Stimulated activated CD4-positive, alpha-beta T cell treated with anti-CD3 and anti-CD28 coated beads, Interleukin-15, amount 100 ng/mL, for 1 hour (primary cell): ENCODE measurements around the gene PPP1R2C.

ENCODE experiments used
- DNase-seq, 2 donors: peaks; one replicate each; pipeline ENCODE4 v3.0.0-alpha.2; 2020; ENCODE audit warnings: low read depth in 1 of 2, low spot score in 1 of 2

PPP1R2C gene

GRCh38 chrX:42748067-42748850, 29.7 kb downstream of the PPP1R2C start:
- DNase-seq: no peak

- no peak for DNase-seq
These were observed 31.4 kb downstream of the PPP1R2C start for GRCh38 chrX:42746606-42747005.

- DNase-seq: no peak
These were observed 37.5 kb downstream of the PPP1R2C start for GRCh38 chrX:42740456-42740855.

DNA sequence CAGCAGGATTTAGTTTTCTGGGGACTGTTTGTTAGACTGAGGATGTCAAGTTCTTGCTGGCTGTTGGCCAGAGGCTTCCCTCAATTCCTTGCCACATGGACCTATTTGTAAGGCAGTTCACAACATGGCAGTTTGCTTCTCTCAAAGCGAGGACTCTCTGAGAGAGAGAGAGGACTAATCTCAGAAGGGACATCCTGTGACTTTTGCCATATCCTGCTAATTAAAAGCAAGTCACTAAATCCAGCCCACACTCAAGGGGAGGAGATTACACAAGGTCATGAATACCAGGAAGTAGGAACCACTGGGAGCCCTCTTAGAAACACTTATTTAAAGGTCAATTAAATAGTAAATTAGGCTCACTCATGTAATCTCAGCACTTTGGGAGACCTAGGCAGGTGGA, 38.2 kb downstream of the PPP1R2C start:
- DNase-seq: no peak

DNA sequence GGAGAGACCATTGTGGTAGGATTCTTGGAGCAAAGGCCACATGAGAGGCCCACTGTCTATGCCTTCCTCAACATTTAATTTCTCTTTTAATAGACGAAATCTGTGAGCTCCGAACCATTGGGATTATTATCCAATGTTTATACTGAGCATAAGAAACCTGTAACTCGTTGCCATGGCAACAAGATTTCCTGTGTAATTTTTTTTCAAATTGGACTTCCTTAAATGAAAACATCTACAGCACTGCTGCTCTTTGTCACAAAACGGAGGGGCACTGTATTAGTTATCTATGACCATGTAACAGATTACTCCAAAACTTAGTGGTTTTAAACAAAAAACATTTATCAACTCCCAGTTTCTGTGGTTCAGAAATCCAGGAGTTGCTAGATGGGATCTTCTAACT, 38.7 kb downstream of the PPP1R2C start:
- DNase-seq: no peak

DNA sequence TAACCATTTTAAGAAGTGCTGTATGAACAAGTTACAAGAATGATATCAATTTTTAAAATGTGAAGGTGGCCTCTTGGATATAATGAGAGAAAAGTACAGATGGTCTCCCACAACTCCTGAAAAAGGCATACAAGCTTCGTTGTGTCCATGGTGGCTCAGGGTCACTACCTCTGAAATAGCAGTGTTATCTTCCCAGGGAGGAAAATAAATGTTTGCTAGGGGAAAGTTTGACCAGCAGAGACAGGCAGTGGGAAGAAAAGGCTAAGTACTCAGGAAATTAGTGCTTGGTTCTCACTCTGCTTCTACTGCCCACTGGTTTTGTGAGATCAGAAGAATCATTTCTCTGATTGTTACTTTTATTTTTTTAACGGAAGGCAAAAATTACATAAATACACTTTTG, 39.4 kb downstream of the PPP1R2C start:
- no peak for DNase-seq

GRCh38 chrX:42735250-42735649, 42.7 kb downstream of the PPP1R2C start:
- no peak for DNase-seq

GRCh38 chrX:42732506-42732905, 45.5 kb downstream of the PPP1R2C start:
- DNase-seq: no peak
